Hepatocyte (in vitro differentiated cells): Measurements from ENCODE around the gene PRMT1.

Experiments
- EZH2 ChIP-seq: fragments of 200-600 bp; sonication (generic); IDR thresholded peaks from 2 replicates; pipeline ENCODE4 v1.6.1; 2016; ENCODE audit warnings: antibody characterized with exemption, mild to moderate bottlenecking, borderline replicate concordance
- EZH2phosphoT487 ChIP-seq: fragments of 200-600 bp; sonication (generic); IDR thresholded peaks from one replicate; pipeline ENCODE4 v1.6.1; 2018; ENCODE audit warnings: antibody characterized with exemption, mild to moderate bottlenecking, low read depth, moderate library complexity; ENCODE audit not compliant: unreplicated experiment, severe bottlenecking
- TF ChIP-seq, protein P1 (sequence below): fragments of 200-600 bp; sonication (generic); IDR thresholded peaks from 2 replicates; pipeline ENCODE4 v1.5.1; 2016; ENCODE audit warnings: antibody characterized with exemption, mild to moderate bottlenecking; ENCODE audit not compliant: poor library complexity

DNA sequence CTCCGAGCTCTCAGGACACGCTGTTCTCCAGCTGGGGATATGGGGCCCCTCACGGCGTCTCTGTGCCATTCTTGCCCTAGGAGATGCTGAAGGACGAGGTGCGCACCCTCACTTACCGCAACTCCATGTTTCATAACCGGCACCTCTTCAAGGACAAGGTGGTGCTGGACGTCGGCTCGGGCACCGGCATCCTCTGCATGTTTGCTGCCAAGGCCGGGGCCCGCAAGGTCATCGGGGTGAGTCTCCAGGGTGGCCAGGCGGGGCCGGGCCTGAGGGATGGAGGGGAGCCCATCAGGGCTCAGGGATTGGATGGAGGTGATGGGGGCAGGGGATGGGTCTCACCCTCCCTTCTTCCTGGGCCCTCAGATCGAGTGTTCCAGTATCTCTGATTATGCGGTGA is 4.8 kb downstream of the PRMT1 start:
- TF ChIP-seq, protein P1, sequence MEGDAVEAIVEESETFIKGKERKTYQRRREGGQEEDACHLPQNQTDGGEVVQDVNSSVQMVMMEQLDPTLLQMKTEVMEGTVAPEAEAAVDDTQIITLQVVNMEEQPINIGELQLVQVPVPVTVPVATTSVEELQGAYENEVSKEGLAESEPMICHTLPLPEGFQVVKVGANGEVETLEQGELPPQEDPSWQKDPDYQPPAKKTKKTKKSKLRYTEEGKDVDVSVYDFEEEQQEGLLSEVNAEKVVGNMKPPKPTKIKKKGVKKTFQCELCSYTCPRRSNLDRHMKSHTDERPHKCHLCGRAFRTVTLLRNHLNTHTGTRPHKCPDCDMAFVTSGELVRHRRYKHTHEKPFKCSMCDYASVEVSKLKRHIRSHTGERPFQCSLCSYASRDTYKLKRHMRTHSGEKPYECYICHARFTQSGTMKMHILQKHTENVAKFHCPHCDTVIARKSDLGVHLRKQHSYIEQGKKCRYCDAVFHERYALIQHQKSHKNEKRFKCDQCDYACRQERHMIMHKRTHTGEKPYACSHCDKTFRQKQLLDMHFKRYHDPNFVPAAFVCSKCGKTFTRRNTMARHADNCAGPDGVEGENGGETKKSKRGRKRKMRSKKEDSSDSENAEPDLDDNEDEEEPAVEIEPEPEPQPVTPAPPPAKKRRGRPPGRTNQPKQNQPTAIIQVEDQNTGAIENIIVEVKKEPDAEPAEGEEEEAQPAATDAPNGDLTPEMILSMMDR: no peak
- TF ChIP-seq EZH2 (no peak), EZH2phosphoT487 (no peak)
